ENCODE data around the gene FOXO1. TPM values are rescaled to one million over a fixed set of nuclear protein-coding genes. Genes with fewer than 3 reads are reported as not detected.

The FOXO1 gene
- total RNA-seq, 1 donor from 2014 or later: 13.2 TPM

DNA sequence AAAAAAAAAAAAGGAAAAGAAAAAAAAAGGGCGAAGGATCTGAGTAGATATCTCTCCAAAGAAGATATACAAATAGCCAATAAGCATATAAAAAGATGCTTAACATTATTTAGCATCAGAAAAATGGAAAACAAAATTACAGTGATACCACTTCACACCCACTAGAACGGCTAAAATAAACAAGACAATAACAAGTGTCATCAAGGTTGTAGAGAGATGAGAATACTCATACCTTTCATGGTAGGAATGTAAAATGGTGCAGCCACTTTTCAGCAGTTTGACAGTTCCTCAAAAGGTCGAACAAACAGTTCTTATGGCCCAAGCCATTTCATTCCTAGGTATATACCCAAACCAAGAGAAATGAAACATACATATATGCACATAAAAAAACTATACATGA is 33.5 kb downstream of the FOXO1 start:
- TF ChIP-seq, protein P1, sequence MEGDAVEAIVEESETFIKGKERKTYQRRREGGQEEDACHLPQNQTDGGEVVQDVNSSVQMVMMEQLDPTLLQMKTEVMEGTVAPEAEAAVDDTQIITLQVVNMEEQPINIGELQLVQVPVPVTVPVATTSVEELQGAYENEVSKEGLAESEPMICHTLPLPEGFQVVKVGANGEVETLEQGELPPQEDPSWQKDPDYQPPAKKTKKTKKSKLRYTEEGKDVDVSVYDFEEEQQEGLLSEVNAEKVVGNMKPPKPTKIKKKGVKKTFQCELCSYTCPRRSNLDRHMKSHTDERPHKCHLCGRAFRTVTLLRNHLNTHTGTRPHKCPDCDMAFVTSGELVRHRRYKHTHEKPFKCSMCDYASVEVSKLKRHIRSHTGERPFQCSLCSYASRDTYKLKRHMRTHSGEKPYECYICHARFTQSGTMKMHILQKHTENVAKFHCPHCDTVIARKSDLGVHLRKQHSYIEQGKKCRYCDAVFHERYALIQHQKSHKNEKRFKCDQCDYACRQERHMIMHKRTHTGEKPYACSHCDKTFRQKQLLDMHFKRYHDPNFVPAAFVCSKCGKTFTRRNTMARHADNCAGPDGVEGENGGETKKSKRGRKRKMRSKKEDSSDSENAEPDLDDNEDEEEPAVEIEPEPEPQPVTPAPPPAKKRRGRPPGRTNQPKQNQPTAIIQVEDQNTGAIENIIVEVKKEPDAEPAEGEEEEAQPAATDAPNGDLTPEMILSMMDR (IDR thresholded peaks at IDR 0.05; ENCODE audit: borderline replicate concordance): no peak
- no peaks in the 10 kb centered on the region for H3K36me3 ChIP-seq
- intact Hi-C loops (cut with micrococcal nuclease): no loop called here
- H3K27me3 ChIP-seq (ENCODE audit: low read depth): no peaks in the 10 kb centered on the region
- H3K4me3 ChIP-seq: no peak overlapping the region
- no peak for DNase-seq
- no peak overlapping the region for H3K27ac ChIP-seq (replicated peaks)
- peaks cover 47% of the 10 kb centered on the region for H3K4me1 ChIP-seq
- no peaks in the 10 kb centered on the region for H3K9me3 ChIP-seq (replicated peaks)

DNA sequence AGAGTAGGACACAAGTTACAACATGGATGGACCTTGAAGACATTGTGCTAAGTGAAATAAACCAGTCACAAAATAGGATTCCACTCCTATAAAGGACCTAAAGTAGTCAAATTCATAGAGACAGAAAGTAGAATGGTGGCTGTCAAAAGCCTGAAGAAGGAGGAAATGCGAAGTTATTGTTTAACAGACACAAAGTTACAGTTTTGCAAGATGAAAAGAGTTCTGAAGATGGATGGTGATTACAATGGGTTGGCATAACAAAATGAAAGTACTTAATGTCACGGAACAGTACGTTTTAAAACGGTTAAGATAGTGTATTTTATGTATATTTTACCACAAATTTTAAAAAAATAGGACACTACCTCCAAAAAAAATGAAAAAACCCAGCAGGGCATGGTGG is 34.8 kb downstream of the FOXO1 start:
- H3K27ac ChIP-seq (replicated peaks): no peak overlapping the region
- H3K36me3 ChIP-seq: no peaks in the 10 kb centered on the region
- DNase-seq: no peak
- no peaks in the 10 kb centered on the region for H3K27me3 ChIP-seq (ENCODE audit: low read depth)
- intact Hi-C loops (cut with micrococcal nuclease): no loop called here
- H3K4me3 ChIP-seq: no peak overlapping the region
- TF ChIP-seq, protein P1 (IDR thresholded peaks at IDR 0.05; ENCODE audit: borderline replicate concordance): no peak
- H3K4me1 ChIP-seq: peaks cover 44% of the 10 kb centered on the region
- H3K9me3 ChIP-seq (replicated peaks): no peaks in the 10 kb centered on the region

DNA sequence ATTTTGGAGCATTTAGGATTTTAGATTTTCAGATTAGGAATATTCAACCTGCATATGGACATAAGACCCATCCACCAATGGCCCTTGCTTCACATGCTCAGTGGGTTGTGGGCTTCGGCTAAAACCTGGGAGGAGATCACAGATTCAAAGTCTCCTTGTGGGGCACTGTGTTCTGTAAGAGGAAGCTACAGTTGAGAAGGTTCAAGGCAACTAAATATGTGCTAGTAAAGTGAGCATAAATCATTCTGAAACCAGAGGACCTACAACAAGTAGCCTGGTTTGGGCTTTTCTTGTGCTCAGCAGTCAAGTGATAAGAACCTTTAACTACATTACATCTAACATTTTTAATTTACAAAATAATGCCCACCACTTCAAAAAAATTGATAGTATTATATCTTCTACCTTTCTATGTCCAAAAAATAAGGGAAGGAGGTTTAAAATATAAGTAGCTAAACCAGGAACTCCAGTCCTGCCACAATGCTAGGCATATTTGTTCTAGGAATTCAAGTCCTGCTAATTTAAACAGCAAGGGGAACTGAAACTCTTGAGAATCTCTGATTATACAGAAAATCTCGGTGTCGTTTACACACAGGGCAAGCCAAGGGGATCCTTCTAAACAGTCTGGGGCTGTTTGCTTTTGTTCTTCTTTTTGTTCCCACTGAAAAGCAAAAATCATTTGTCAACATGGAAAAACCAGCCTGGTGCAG is 36.6 kb downstream of the FOXO1 start:
- H3K9me3 ChIP-seq (replicated peaks): no peaks in the 10 kb centered on the region
- H3K4me1 ChIP-seq: peaks cover 48% of the 10 kb centered on the region
- TF ChIP-seq, protein P1 (IDR thresholded peaks at IDR 0.05; ENCODE audit: borderline replicate concordance): no peak
- H3K27ac ChIP-seq (replicated peaks): no peak overlapping the region
- no peaks in the 10 kb centered on the region for H3K27me3 ChIP-seq (ENCODE audit: low read depth)
- no peak for DNase-seq
- no peak overlapping the region for H3K4me3 ChIP-seq
- no peaks in the 10 kb centered on the region for H3K36me3 ChIP-seq
- intact Hi-C loops (cut with micrococcal nuclease): no loop called here

DNA sequence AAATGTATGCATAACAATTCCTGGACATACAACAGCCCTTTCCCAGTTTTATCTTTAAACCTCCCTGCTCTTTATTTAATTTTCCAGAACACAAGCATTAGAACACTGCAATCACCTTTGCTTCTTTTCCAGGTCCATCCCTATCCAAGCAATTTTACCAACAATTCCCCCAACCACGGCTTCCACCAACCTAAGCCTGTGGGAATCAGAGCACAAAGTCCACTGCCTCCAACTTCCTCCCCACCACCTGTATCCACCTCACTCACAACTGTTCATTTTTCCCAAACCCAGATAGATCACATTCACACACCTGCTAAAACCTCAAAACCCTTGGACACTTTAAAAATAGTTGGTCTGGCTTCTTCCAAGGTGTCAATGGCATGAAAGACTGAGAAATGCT is 39.5 kb downstream of the FOXO1 start:
- H3K4me1 ChIP-seq: peaks cover 63% of the 10 kb centered on the region
- DNase-seq: no peak
- TF ChIP-seq, protein P1 (IDR thresholded peaks at IDR 0.05; ENCODE audit: borderline replicate concordance): no peak
- no peaks in the 10 kb centered on the region for H3K9me3 ChIP-seq (replicated peaks)
- H3K27me3 ChIP-seq (ENCODE audit: low read depth): no peaks in the 10 kb centered on the region
- no peak overlapping the region for H3K4me3 ChIP-seq
- H3K27ac ChIP-seq (replicated peaks): no peak overlapping the region
- no peaks in the 10 kb centered on the region for H3K36me3 ChIP-seq
- intact Hi-C loops (cut with micrococcal nuclease): no loop called here

DNA sequence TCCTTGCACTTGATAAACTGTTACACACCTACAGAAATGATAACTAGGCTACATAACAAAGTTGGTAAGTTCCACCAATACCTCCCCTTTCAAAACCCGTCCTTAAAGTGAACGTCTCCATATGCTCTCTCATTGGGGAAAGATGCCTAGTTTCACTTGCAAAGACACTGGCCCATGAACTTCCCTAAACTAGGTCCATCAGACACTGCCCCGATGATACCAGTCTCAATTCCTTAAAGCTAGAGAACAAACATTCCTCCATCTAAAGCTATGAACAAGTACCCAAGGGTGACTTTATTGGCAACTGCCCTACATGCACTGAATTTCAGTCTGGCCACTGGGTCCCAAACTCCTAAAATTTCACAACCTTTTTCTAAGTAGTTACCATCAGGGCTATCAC is 39.9 kb downstream of the FOXO1 start:
- Histone ChIP-seq H3K9me3 (replicated peaks) (no peaks in the 10 kb centered on the region), H3K36me3 (no peaks in the 10 kb centered on the region), H3K4me3 (no peak overlapping the region), H3K4me1 (peaks cover 63% of the 10 kb centered on the region), H3K27ac (replicated peaks) (no peak overlapping the region), H3K27me3 (ENCODE audit: low read depth) (no peaks in the 10 kb centered on the region)
- TF ChIP-seq, protein P1 (IDR thresholded peaks at IDR 0.05; ENCODE audit: borderline replicate concordance): no peak
- no peak for DNase-seq
- intact Hi-C loops (cut with micrococcal nuclease): no loop called here
